HepG2 (cell line): ENCODE data around the gene PEX14. TPM values are rescaled to one million over a fixed set of nuclear protein-coding genes. Genes with fewer than 3 reads are reported as not detected.

Experiments
- ATAC-seq: fragments of 200-7000 bp; cut with Tn5 transposase; 3 replicates; pipeline ENCODE4 v1.9.1; 2020; ENCODE audit warnings: mild to moderate bottlenecking, moderate library complexity
- BruUV-seq: library from RNA; stranded (reverse); fragments of 400-500 nt; replicated peaks from 2 replicates; lab custom pipeline; 2021; lab: Mats Ljungman, UMichigan
- CTCF ChIA-PET: fragments of 300-600 bp; formaldehyde crosslinking; extraction: SDS; loops from one replicate; lab custom pipeline; 2021; ENCODE audit warnings: low total read pairs, inconsistent platforms, low intra/inter-chr PET ratio; lab: Yijun Ruan, JAX
- POLR2A ChIA-PET: fragments of 350-600 bp; sonication (Branson Sonifier 250); formaldehyde crosslinking; loops from one replicate; lab custom pipeline; 2020; ENCODE audit warnings: antibody characterized with exemption, inconsistent platforms; lab: Yijun Ruan, JAX
- DNase-seq: peaks from one replicate; pipeline ENCODE4 v3.0.0-alpha.2; 2015; ENCODE audit warnings: low spot score
- FAIRE-seq: peaks from 3 replicates; lab custom pipeline; 2011; peaks lifted over from hg19 to GRCh38; lab: Jason Lieb, UNC
- H2AFZ ChIP-seq: one replicate; pipeline ENCODE4 v1.6.1; 2011; ENCODE audit warnings: low read length, inconsistent platforms
- H3K27ac ChIP-seq: fragments of 300-600 bp; 3 replicates; pipeline ENCODE4 v1.8.0; 2011; ENCODE audit warnings: mixed run types, mild to moderate bottlenecking, mixed read lengths, low read length, inconsistent platforms; ENCODE audit not compliant: insufficient read depth; ENCODE audit errors: extremely low read length
- H3K27me3 ChIP-seq, 2 experiments: fragments of 200-600 bp in 1 of 2; 2 replicates in 1 of 2; 3 replicates in 1 of 2; pipeline versions ENCODE4 v1.6.0 to v1.8.0; 2011; ENCODE audit warnings: low read length in 2 of 2, mild to moderate bottlenecking in 2 of 2, moderate library complexity in 2 of 2, inconsistent platforms in 1 of 2; ENCODE audit not compliant: insufficient read depth in 2 of 2, control insufficient read depth in 1 of 2
- H3K36me3 ChIP-seq, 2 experiments: fragments of 200-600 bp in 1 of 2; replicated peaks in 1 of 2; 2 replicates in 1 of 2; 3 replicates in 1 of 2; pipeline versions ENCODE4 v1.5.1 to v1.8.0; 2011; ENCODE audit warnings: low read length in 2 of 2, inconsistent platforms in 1 of 2; ENCODE audit not compliant: insufficient read depth in 2 of 2, control insufficient read depth in 1 of 2
- H3K4me1 ChIP-seq: 2 replicates; pipeline ENCODE4 v1.5.1; 2012; ENCODE audit warnings: low read length, inconsistent platforms; ENCODE audit not compliant: insufficient read depth
- H3K4me2 ChIP-seq: 2 replicates; pipeline ENCODE4 v1.6.0; 2011; ENCODE audit warnings: low read depth, low read length, inconsistent platforms
- H3K4me3 ChIP-seq, 3 experiments: fragments of 200-600 bp in 1 of 3; sonication (generic), shearing (Covaris generic) in 1 of 3; replicated peaks in 1 of 3; 2 replicates each; pipeline ENCODE4 v1.5.1; 2011 to 2016; ENCODE audit warnings: low read length in 3 of 3, inconsistent platforms in 2 of 3, low read depth in 2 of 3, mild to moderate bottlenecking in 2 of 3, control low read depth in 1 of 3, mixed read lengths in 1 of 3; ENCODE audit not compliant: insufficient read depth in 1 of 3
- H3K79me2 ChIP-seq: one replicate; pipeline ENCODE4 v1.6.1; 2011; ENCODE audit warnings: low read length, inconsistent platforms; ENCODE audit not compliant: insufficient read depth
- H3K9ac ChIP-seq: 2 replicates; pipeline ENCODE4 v1.6.0; 2011; ENCODE audit warnings: mild to moderate bottlenecking, low read depth, low read length, inconsistent platforms; ENCODE audit not compliant: insufficient read depth
- H3K9me3 ChIP-seq: 2 replicates; pipeline ENCODE4 v1.5.1; 2012; ENCODE audit warnings: mild to moderate bottlenecking, low read length
- H4K20me1 ChIP-seq: 2 replicates; pipeline ENCODE4 v1.6.0; 2011; ENCODE audit warnings: inconsistent platforms, mild to moderate bottlenecking, low read length, moderate library complexity; ENCODE audit not compliant: insufficient read depth
- BCL6 ChIP-seq: IDR thresholded peaks from 2 replicates; pipeline ENCODE4 v1.6.1; 2016; ENCODE audit warnings: missing genetic modification reagents, missing compliant biosample characterization
- CCAR2 ChIP-seq: fragments of 200-400 bp; formaldehyde crosslinking; optimal IDR thresholded peaks from 2 replicates; pipeline ENCODE3; 2018; ENCODE audit warnings: low read depth, mild to moderate bottlenecking, low read length, moderate library complexity
- GRHL1 ChIP-seq: sonication (generic); formaldehyde crosslinking; conservative IDR thresholded peaks from 2 replicates; pipeline ENCODE4 v1.8.0; 2022; ENCODE audit warnings: missing genetic modification reagents
- STAT5B ChIP-seq: sonication (generic); formaldehyde crosslinking; IDR thresholded peaks from 2 replicates; pipeline ENCODE4 v1.4.0; 2020; ENCODE audit warnings: missing genetic modification reagents
- ZKSCAN5 ChIP-seq: sonication (generic); formaldehyde crosslinking; IDR thresholded peaks from 2 replicates; pipeline ENCODE4 v1.5.1; 2020; ENCODE audit warnings: mild to moderate bottlenecking, missing genetic modification reagents
- ZNF382 ChIP-seq: sonication (generic); formaldehyde crosslinking; IDR thresholded peaks from 2 replicates; pipeline ENCODE4 v1.5.0; 2020; ENCODE audit warnings: missing genetic modification reagents, mild to moderate bottlenecking, borderline replicate concordance
- ZNF598 ChIP-seq: sonication (generic); formaldehyde crosslinking; IDR thresholded peaks from 2 replicates; pipeline ENCODE4 v1.5.1; 2020; ENCODE audit warnings: mild to moderate bottlenecking, missing genetic modification reagents, borderline replicate concordance
- ZNF703 ChIP-seq: sonication (generic); formaldehyde crosslinking; IDR thresholded peaks from 2 replicates; pipeline ENCODE4 v1.5.1; 2020; ENCODE audit warnings: missing genetic modification reagents, mild to moderate bottlenecking, moderate library complexity, borderline replicate concordance
- ZNF761 ChIP-seq: sonication (generic); formaldehyde crosslinking; conservative IDR thresholded peaks from 2 replicates; pipeline ENCODE4 v1.4.0; 2020; ENCODE audit warnings: mild to moderate bottlenecking, missing genetic modification reagents
- ZNF772 ChIP-seq: sonication (generic); formaldehyde crosslinking; IDR thresholded peaks from 2 replicates; pipeline ENCODE4 v1.5.0; 2020; ENCODE audit warnings: mild to moderate bottlenecking, missing genetic modification reagents
- WGBS: methylation state at CpG from one replicate; pipeline ENCODE4 v1.1.6; 2017; ENCODE audit warnings: low lambda C conversion rate; 5-methylcytosine and 5-hydroxymethylcytosine counted together
- in situ Hi-C: cut with HindIII; loops from 2 replicates; pipeline ENCODE4 v1.10.0; 2017; ENCODE audit warnings: low pct_unique_long_range_greater_than_20kb; ENCODE audit not compliant: extremely low pct_ligation_motif_present
- intact Hi-C: fragments of 100-400 bp; cut with micrococcal nuclease; formaldehyde crosslinking; loops from one replicate; pipeline ENCODE4 v1.10.0; 2022; ENCODE audit not compliant: unreplicated experiment
- polyA plus RNA-seq, 8 experiments: library from polyadenylated mRNA; depleted of rRNA in 3 of 8; stranded (reverse) in 7 of 8; unstranded in 1 of 8; fragments of >200 nt; fragmentation: Illumina TruSeq in 4 of 8; extraction: Trizol in 4 of 8; gene quantifications; 2 replicates each; pipeline versions ENCODE4 v1.2.1 to v1.2.3, GENCODE V29; 2011 to 2016; ENCODE audit warnings: low read depth in 4 of 8, missing spikeins in 1 of 8, mixed read lengths in 1 of 8; ENCODE audit not compliant: insufficient read depth in 1 of 8
- total RNA-seq, 5 experiments: library from RNA; depleted of rRNA; stranded (reverse); fragments of >200 nt; fragmentation: Illumina TruSeq; extraction: Trizol; gene quantifications; 2 replicates each; pipeline ENCODE4 v1.2.3, GENCODE V29; 2016; ENCODE audit warnings: low read depth in 1 of 5
- TF ChIP-seq, protein P1 (sequence below): sonication (generic); formaldehyde crosslinking; conservative IDR thresholded peaks from 2 replicates; pipeline ENCODE4 v1.5.0; 2020; ENCODE audit warnings: missing genetic modification reagents
- TF ChIP-seq, protein P2 (sequence below): sonication (generic); formaldehyde crosslinking; IDR thresholded peaks from 2 replicates; pipeline ENCODE4 v1.8.0; 2022; ENCODE audit warnings: missing genetic modification reagents, mild to moderate bottlenecking, inconsistent platforms, borderline replicate concordance

PEX14 gene
- total and polyA plus RNA-seq, 2 of the 13 experiments (the other 11 are each of a cell fraction or from before 2014, with no cell fraction given) = 6.5 to 9.9 TPM

DNA sequence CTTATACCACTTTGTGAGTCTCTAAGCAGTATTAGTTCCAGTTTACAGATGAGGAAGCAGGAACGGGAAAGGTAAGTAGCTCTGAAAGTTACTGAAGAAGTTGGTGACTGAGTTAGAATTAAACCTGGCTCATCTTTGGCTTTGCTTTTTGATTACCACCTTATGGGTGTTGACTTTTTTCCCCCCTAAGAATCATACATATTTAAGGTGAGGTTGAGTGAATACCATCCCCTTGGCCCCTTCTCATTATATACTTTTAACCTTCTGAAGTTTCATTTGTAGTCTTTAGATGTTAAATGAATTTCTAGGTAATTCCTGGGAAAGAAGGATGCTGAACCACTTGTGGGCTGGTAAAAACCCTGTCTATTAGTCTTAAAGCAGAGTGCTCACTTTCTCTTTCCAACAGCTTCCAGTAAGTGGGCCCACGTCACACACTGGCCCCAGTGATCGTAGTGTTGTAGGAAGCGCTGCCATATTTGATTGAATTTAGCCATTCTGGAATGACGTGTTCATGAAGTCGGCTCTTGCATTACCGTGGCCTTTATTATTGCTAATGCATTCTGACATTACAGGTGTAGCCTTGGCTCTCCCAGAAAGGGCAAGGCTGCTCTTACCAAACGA lies 46.9 kb downstream of the PEX14 start:
- Histone ChIP-seq H3K27me3 (no peaks in the 10 kb centered on the region), H3K4me2 (no peak overlapping the region), H3K4me1 (peaks cover 45% of the 10 kb centered on the region), H3K9me3 (no peaks in the 10 kb centered on the region), H4K20me1 (peaks cover 8% of the 10 kb centered on the region), H3K4me3 (no peak overlapping the region), H3K9ac (no peak overlapping the region), H3K79me2 (peaks cover 13% of the 10 kb centered on the region), H2AFZ (no peak overlapping the region), H3K27ac (no peak overlapping the region), H3K36me3 (no peaks in the 10 kb centered on the region)
- CTCF ChIA-PET = no interaction called here
- POLR2A ChIA-PET = no interaction called here
- BruUV-seq = no TSS peak
- DNase-seq (no peak), ATAC-seq (no peak), FAIRE-seq (no peak)
- intact Hi-C loops = no loop called here
- 97% methylated on average over 8 of the region's 8 CpGs for WGBS
- TF ChIP-seq CCAR2 (no peak), BCL6 (no peak), STAT5B (CRISPR knock-in tag) (no peak), ZNF598 (CRISPR knock-in tag) (no peak), ZNF382 (no peak), ZNF761 (CRISPR knock-in tag) (no peak), ZNF772 (no peak), GRHL1 (CRISPR knock-in tag) (no peak), ZKSCAN5 (CRISPR knock-in tag) (no peak), ZNF703 (CRISPR knock-in tag) (no peak)
- TF ChIP-seq, protein P1, sequence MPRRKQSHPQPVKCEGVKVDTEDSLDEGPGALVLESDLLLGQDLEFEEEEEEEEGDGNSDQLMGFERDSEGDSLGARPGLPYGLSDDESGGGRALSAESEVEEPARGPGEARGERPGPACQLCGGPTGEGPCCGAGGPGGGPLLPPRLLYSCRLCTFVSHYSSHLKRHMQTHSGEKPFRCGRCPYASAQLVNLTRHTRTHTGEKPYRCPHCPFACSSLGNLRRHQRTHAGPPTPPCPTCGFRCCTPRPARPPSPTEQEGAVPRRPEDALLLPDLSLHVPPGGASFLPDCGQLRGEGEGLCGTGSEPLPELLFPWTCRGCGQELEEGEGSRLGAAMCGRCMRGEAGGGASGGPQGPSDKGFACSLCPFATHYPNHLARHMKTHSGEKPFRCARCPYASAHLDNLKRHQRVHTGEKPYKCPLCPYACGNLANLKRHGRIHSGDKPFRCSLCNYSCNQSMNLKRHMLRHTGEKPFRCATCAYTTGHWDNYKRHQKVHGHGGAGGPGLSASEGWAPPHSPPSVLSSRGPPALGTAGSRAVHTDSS = no peak
- TF ChIP-seq, protein P2, sequence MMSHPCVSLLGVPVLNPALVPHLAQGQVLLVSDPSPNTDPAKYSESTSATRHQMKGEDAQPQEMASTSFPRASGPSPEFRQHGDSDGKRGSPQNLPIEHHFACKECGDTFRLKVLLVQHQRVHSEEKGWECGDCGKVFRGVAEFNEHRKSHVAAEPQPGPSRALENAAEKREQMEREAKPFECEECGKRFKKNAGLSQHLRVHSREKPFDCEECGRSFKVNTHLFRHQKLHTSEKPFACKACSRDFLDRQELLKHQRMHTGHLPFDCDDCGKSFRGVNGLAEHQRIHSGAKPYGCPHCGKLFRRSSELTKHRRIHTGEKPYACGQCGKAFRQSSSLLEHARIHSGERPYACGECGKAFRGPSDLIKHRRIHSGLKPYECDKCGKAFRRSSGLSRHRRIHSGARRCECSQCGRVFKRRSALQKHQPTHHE = no peak
- in situ Hi-C loops = no loop called here
